Measurements from ENCODE around the gene KRTAP4-5. TPM values are rescaled to one million over a fixed set of nuclear protein-coding genes. Genes with fewer than 3 reads are reported as not detected.
"Not testable (repeated sequence)": the region's sequence is repeated elsewhere in the genome, so short reads cannot be mapped to it uniquely, and the experiment has no call there.

The KRTAP4-5 gene
- total RNA-seq, 4 donors from 2014 or later: not detected

- Histone ChIP-seq H3K27me3 (peaks cover 0 to 12% (median 0%) of the 10 kb centered on the region in 4 donors), H3K4me3 (no peak overlapping the region), H3K4me1 (no peaks in the 10 kb centered on the region), H3K9me3 (no peaks in the 10 kb centered on the region), H3K36me3 (no peaks in the 10 kb centered on the region), H3K27ac (no peak overlapping the region)
- TF ChIP-seq POLR2A (IDR thresholded peaks at IDR 0.05) (no peak), CTCF (IDR thresholded peaks at IDR 0.05) (no peak)
- WGBS, 2 donors: 50 to 83% methylated on average over 2 of the region's 2 CpGs
- intact Hi-C loops (cut with DNase I): no loop called here
- no peak for DNase-seq
These were observed 4.2 kb upstream of the KRTAP4-5 start for GRCh38 chr17:41153856-41154255.

- H3K27me3 ChIP-seq: no peaks in the 10 kb centered on the region
- no peak for TF ChIP-seq POLR2A (IDR thresholded peaks at IDR 0.05)
- TF ChIP-seq CTCF (IDR thresholded peaks at IDR 0.05): no peak
- WGBS, 2 donors: 72 to 73% methylated on average over 2 of the region's 2 CpGs
- H3K4me3 ChIP-seq: no peak overlapping the region
- no peaks in the 10 kb centered on the region for H3K9me3 ChIP-seq
- no peaks in the 10 kb centered on the region for H3K36me3 ChIP-seq
- no peak for DNase-seq
- no peak overlapping the region for H3K27ac ChIP-seq
- H3K4me1 ChIP-seq: no peaks in the 10 kb centered on the region
- intact Hi-C loops (cut with DNase I): no loop called here
These were observed 1.9 kb upstream of the KRTAP4-5 start for GRCh38 chr17:41151525-41151924.

GRCh38 chr17:41150026-41150425 is 401 bp upstream of the KRTAP4-5 start:
- Histone ChIP-seq H3K27me3 (no peaks in the 10 kb centered on the region), H3K36me3 (no peaks in the 10 kb centered on the region), H3K4me1 (no peaks in the 10 kb centered on the region), H3K27ac (no peak overlapping the region), H3K9me3 (no peaks in the 10 kb centered on the region), H3K4me3 (no peak overlapping the region)
- intact Hi-C loops (cut with DNase I): no loop called here
- DNase-seq: no peak
- 79 to 84% methylated on average over 4 of the region's 4 CpGs for WGBS, 2 donors
- TF ChIP-seq POLR2A (IDR thresholded peaks at IDR 0.05) (no peak), CTCF (IDR thresholded peaks at IDR 0.05) (no peak)

- H3K27me3 ChIP-seq; intact Hi-C loops (cut with DNase I): not testable (repeated sequence)
These were observed 514 bp downstream of the KRTAP4-5 start for GRCh38 chr17:41148971-41149651.

GRCh38 chr17:41147531-41148204 is 2.0 kb downstream of the KRTAP4-5 start:
- Histone ChIP-seq H3K4me1 (no peaks in the 10 kb centered on the region), H3K9me3 (peaks cover 0 to 14% (median 14%) of the 10 kb centered on the region in 3 donors), H3K4me3 (no peak overlapping the region), H3K27ac (no peak overlapping the region), H3K27me3 (no peaks in the 10 kb centered on the region), H3K36me3 (no peaks in the 10 kb centered on the region)
- no peak for DNase-seq
- TF ChIP-seq POLR2A (IDR thresholded peaks at IDR 0.05): no peak
- intact Hi-C loops (cut with DNase I): no loop called here
- WGBS, 2 donors: 88 to 93% methylated on average over 2 of the region's 2 CpGs

More at GRCh38 chr17:41148971-41149651, 514 bp downstream of the KRTAP4-5 start:
- H3K27ac ChIP-seq, H3K9me3 ChIP-seq, H3K4me3 ChIP-seq, DNase-seq, H3K4me1 ChIP-seq, H3K36me3 ChIP-seq: not testable (repeated sequence)
- 76 to 82% methylated on average over 7 to 8 of the region's 10 CpGs for WGBS, 2 donors

GRCh38 chr17:41145261-41145660 is 4.4 kb downstream of the KRTAP4-5 start:
- no peak overlapping the region for H3K27ac ChIP-seq
- H3K4me3 ChIP-seq: no peak overlapping the region
- H3K36me3 ChIP-seq: no peaks in the 10 kb centered on the region
- WGBS, 2 donors: 83 to 91% methylated on average over 2 of the region's 2 CpGs
- peaks cover 0 to 1% (median 0%) of the 10 kb centered on the region in 4 donors for H3K27me3 ChIP-seq
- TF ChIP-seq POLR2A (IDR thresholded peaks at IDR 0.05) (no peak), CTCF (IDR thresholded peaks at IDR 0.05) (no peak)
- no peak for DNase-seq
- H3K9me3 ChIP-seq: peaks cover 0 to 21% (median 17%) of the 10 kb centered on the region in 3 donors
- intact Hi-C loops (cut with DNase I): no loop called here
- H3K4me1 ChIP-seq: no peaks in the 10 kb centered on the region
